Measurements from ENCODE around the gene DNAAF5.

Gene DNAAF5

GRCh38 chr7:770741-771166 is 44.3 kb downstream of the DNAAF5 start:
- no peak for FAIRE-seq

- FAIRE-seq: peak; percentile 84
Measured at GRCh38 chr7:771234-772004, 44.9 kb downstream of the DNAAF5 start.

- FAIRE-seq: no peak
Measured at GRCh38 chr7:772005-772294, 45.5 kb downstream of the DNAAF5 start.

GRCh38 chr7:772392-772791 is 45.9 kb downstream of the DNAAF5 start:
- no peak for FAIRE-seq

- FAIRE-seq: no peak
Measured at GRCh38 chr7:772861-773621, 46.5 kb downstream of the DNAAF5 start.

- FAIRE-seq: no peak
Measured at GRCh38 chr7:773622-773915, 47.1 kb downstream of the DNAAF5 start.

- no peak for FAIRE-seq
Measured at GRCh38 chr7:774161-775109, 47.9 kb downstream of the DNAAF5 start.

- FAIRE-seq: no peak
Measured at GRCh38 chr7:776381-776780, 49.9 kb downstream of the DNAAF5 start.

GRCh38 chr7:776992-777727 is 50.7 kb downstream of the DNAAF5 start:
- FAIRE-seq: no peak

- no peak for FAIRE-seq
Measured at GRCh38 chr7:777728-778078, 51.2 kb downstream of the DNAAF5 start.

GRCh38 chr7:778271-778967 is 51.9 kb downstream of the DNAAF5 start:
- FAIRE-seq: no peak

- FAIRE-seq: no peak
Measured at GRCh38 chr7:778968-779451, 52.5 kb downstream of the DNAAF5 start.

GRCh38 chr7:779480-779879 is 53.0 kb downstream of the DNAAF5 start:
- no peak for FAIRE-seq

GRCh38 chr7:780081-780480 is 53.6 kb downstream of the DNAAF5 start:
- FAIRE-seq: no peak

- no peak for FAIRE-seq
Measured at GRCh38 chr7:780516-780915, 54.0 kb downstream of the DNAAF5 start.

GRCh38 chr7:781186-781849 is 54.8 kb downstream of the DNAAF5 start:
- no peak for FAIRE-seq

- no peak for FAIRE-seq
Measured at GRCh38 chr7:781936-782529, 55.5 kb downstream of the DNAAF5 start.

GRCh38 chr7:782718-783449 is 56.4 kb downstream of the DNAAF5 start:
- FAIRE-seq: no peak

- FAIRE-seq: no peak
Measured at GRCh38 chr7:783556-784490, 57.3 kb downstream of the DNAAF5 start.
